ENCODE measurements around the gene CEP104. TPM values are rescaled to one million over a fixed set of nuclear protein-coding genes. Genes with fewer than 3 reads are reported as not detected.

CEP104 gene
- polyA plus RNA-seq, 3 donors: 8.3 to 25.1 (median 13.0) TPM

DNA sequence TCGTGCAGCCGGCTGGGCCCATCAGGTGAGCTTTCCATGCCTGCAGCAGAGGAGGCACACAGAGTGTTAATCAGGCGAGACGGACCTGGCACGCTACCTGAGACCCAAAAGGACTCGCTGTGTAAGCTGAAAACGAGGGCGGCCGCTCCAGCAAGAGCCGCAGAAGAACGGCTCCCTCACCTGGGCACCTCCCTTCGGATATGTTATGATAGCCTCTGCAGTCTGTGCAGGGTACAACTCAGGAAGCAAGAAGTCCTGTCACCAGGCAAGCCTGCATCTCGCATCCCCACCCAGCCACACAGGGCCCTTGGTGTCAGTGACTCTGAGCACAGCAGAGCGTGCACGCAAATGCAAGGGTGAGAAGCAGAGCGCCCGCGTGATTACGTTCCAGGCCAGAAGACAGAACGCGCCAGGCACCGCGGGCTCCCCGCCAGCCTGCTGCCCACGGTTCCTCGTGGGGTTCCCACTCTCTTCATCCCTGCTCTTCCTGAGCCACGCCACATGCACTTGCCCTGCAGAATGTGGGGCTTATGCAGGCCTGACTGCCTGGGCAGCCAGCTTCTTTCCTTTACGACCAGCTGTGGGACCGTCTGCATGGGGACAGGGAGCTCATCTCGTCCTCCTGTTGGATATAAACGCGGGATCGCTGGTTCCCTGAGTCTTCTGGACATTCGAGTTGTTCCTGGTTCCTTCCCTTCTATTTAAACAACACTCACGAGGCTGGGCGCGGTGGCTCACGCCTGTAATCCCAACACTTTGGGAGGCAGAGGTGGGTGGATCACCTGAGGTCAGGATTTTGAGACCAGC, 40.5 kb downstream of the CEP104 start:
- Histone ChIP-seq H4K20me1 (ENCODE audit: insufficient read depth, low read length) (no peaks in the 10 kb centered on the region), H2AFZ (ENCODE audit: insufficient read depth, low read depth, low read length, poor library complexity, severe bottlenecking) (no peak overlapping the region), H3K4me3 (replicated peaks in 1 of 3; ENCODE audit: low read depth in 2 of 3, low read length in 3 of 3) (no peak overlapping the region), H3K9ac (ENCODE audit: insufficient read depth, low read length, poor library complexity, severe bottlenecking) (no peak overlapping the region), H3K4me2 (replicated peaks; ENCODE audit: extremely low read depth, low read length, poor library complexity, severe bottlenecking) (no peak overlapping the region), H3K4me1 (ENCODE audit: control insufficient read depth in 1 of 2, insufficient read depth in 2 of 2, low read length in 2 of 2) (no peaks in the 10 kb centered on the region), H3K27ac (ENCODE audit: low read depth in 1 of 2, low read length in 2 of 2) (no peak overlapping the region), H3K27me3 (ENCODE audit: control insufficient read depth in 2 of 2, insufficient read depth in 2 of 2, low read length in 2 of 2) (no peaks in the 10 kb centered on the region), H3K9me3 (replicated peaks in 1 of 2; ENCODE audit: control insufficient read depth in 1 of 2, insufficient read depth in 1 of 2, low read length in 2 of 2) (no peaks in the 10 kb centered on the region), H3K79me2 (ENCODE audit: insufficient read depth, low read length) (no peaks in the 10 kb centered on the region), H3K36me3 (replicated peaks in 1 of 2; ENCODE audit: control insufficient read depth in 1 of 2, insufficient read depth in 2 of 2, low read length in 2 of 2) (peaks cover 17 to 56% of the 10 kb centered on the region in 2 donors)
- Mint-ChIP-seq H3K27me3 (ENCODE audit: low read depth in 3 of 3) (peaks cover 0 to 5% (median 0%) of the 10 kb centered on the region in 3 donors), H3K36me3 (peaks cover 44% of the 10 kb centered on the region in 2 donors), H3K9me3 (no peaks in the 10 kb centered on the region), H3K4me3 (no peak overlapping the region), H3K27ac (no peak overlapping the region), H3K4me1 (peaks cover 6% of the 10 kb centered on the region)
- TF ChIP-seq, protein P1, sequence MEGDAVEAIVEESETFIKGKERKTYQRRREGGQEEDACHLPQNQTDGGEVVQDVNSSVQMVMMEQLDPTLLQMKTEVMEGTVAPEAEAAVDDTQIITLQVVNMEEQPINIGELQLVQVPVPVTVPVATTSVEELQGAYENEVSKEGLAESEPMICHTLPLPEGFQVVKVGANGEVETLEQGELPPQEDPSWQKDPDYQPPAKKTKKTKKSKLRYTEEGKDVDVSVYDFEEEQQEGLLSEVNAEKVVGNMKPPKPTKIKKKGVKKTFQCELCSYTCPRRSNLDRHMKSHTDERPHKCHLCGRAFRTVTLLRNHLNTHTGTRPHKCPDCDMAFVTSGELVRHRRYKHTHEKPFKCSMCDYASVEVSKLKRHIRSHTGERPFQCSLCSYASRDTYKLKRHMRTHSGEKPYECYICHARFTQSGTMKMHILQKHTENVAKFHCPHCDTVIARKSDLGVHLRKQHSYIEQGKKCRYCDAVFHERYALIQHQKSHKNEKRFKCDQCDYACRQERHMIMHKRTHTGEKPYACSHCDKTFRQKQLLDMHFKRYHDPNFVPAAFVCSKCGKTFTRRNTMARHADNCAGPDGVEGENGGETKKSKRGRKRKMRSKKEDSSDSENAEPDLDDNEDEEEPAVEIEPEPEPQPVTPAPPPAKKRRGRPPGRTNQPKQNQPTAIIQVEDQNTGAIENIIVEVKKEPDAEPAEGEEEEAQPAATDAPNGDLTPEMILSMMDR (IDR thresholded peaks at IDR 0.05): no peak
- no peak for DNase-seq
- intact Hi-C loops (cut with micrococcal nuclease): no loop called here
- WGBS (ENCODE audit: insufficient coverage): 94% methylated on average over 36 of the region's 38 CpGs

- intact Hi-C loops (cut with micrococcal nuclease): no loop called here
- no peaks in the 10 kb centered on the region for H4K20me1 ChIP-seq (ENCODE audit: insufficient read depth, low read length)
- Mint-ChIP-seq H3K27me3 (ENCODE audit: low read depth in 3 of 3) (peaks cover 0 to 5% (median 3%) of the 10 kb centered on the region in 3 donors), H3K4me1 (peaks cover 6% of the 10 kb centered on the region), H3K36me3 (peaks cover 30 to 32% of the 10 kb centered on the region in 2 donors), H3K4me3 (no peak overlapping the region), H3K9me3 (no peaks in the 10 kb centered on the region), H3K27ac (no peak overlapping the region)
- no peaks in the 10 kb centered on the region for H3K79me2 ChIP-seq (ENCODE audit: insufficient read depth, low read length)
- H3K9ac ChIP-seq (ENCODE audit: insufficient read depth, low read length, poor library complexity, severe bottlenecking): no peak overlapping the region
- H3K9me3 ChIP-seq (replicated peaks in 1 of 2; ENCODE audit: control insufficient read depth in 1 of 2, insufficient read depth in 1 of 2, low read length in 2 of 2): no peaks in the 10 kb centered on the region
- H3K27me3 ChIP-seq (ENCODE audit: control insufficient read depth in 2 of 2, insufficient read depth in 2 of 2, low read length in 2 of 2): no peaks in the 10 kb centered on the region
- H3K4me3 ChIP-seq (replicated peaks in 1 of 3; ENCODE audit: low read depth in 2 of 3, low read length in 3 of 3): no peak overlapping the region
- H2AFZ ChIP-seq (ENCODE audit: insufficient read depth, low read depth, low read length, poor library complexity, severe bottlenecking): no peak overlapping the region
- TF ChIP-seq, protein P1 (IDR thresholded peaks at IDR 0.05): no peak
- H3K4me1 ChIP-seq (ENCODE audit: control insufficient read depth in 1 of 2, insufficient read depth in 2 of 2, low read length in 2 of 2): no peaks in the 10 kb centered on the region
- no peak for DNase-seq
- WGBS (ENCODE audit: insufficient coverage): 93% methylated on average over 33 of the region's 42 CpGs
- no peak overlapping the region for H3K4me2 ChIP-seq (replicated peaks; ENCODE audit: extremely low read depth, low read length, poor library complexity, severe bottlenecking)
- H3K36me3 ChIP-seq (replicated peaks in 1 of 2; ENCODE audit: control insufficient read depth in 1 of 2, insufficient read depth in 2 of 2, low read length in 2 of 2): peaks cover 9 to 40% of the 10 kb centered on the region in 2 donors
- no peak overlapping the region for H3K27ac ChIP-seq (ENCODE audit: low read depth in 1 of 2, low read length in 2 of 2)
These were observed 42.0 kb downstream of the CEP104 start for GRCh38 chr1:3814771-3815561.
